A549 (cell line): ENCODE data around the gene DBT.

ENCODE experiments used
- EP300 ChIP-seq, 2 experiments: fragments of >200 bp; sonication (Bioruptor Twin); formaldehyde crosslinking; IDR thresholded peaks; 2 replicates in 1 of 2; 3 replicates in 1 of 2; pipeline ENCODE4 v1.6.1; 2016 to 2017
- KDM1A ChIP-seq: fragments of 200-600 bp; sonication (generic); IDR thresholded peaks from 2 replicates; pipeline ENCODE4 v1.6.1; 2016; ENCODE audit warnings: low read depth, mild to moderate bottlenecking
- SREBF2 ChIP-seq: fragments of 450-650 bp; IDR thresholded peaks from 2 replicates; pipeline ENCODE4 v1.6.1; 2014; ENCODE audit warnings: mild to moderate bottlenecking, moderate library complexity
- TF ChIP-seq, protein P1 (sequence below): fragments of >200 bp; sonication (Bioruptor Twin); formaldehyde crosslinking; IDR thresholded peaks from 3 replicates; pipeline ENCODE4 v1.5.1; 2016

DNA sequence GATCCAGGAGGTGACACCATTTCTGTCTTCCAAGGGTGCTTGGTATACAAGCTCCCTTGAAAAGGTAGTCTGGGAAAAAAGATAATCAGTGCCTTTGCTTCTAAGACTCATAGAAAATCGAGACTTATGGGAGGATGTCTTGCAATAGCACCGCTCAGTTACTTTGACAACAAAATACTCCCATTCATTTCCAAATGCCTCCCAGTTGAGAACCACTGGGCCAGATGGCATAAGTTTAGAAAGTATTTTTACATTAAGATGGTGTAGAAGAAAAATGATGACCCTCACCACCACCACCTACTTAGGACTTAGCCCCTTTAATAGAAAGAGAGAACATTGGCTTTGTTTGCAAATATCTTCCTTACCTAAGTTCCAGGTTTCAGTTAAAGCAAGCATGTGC, 112.0 kb downstream of the DBT start:
- TF ChIP-seq, protein P1, sequence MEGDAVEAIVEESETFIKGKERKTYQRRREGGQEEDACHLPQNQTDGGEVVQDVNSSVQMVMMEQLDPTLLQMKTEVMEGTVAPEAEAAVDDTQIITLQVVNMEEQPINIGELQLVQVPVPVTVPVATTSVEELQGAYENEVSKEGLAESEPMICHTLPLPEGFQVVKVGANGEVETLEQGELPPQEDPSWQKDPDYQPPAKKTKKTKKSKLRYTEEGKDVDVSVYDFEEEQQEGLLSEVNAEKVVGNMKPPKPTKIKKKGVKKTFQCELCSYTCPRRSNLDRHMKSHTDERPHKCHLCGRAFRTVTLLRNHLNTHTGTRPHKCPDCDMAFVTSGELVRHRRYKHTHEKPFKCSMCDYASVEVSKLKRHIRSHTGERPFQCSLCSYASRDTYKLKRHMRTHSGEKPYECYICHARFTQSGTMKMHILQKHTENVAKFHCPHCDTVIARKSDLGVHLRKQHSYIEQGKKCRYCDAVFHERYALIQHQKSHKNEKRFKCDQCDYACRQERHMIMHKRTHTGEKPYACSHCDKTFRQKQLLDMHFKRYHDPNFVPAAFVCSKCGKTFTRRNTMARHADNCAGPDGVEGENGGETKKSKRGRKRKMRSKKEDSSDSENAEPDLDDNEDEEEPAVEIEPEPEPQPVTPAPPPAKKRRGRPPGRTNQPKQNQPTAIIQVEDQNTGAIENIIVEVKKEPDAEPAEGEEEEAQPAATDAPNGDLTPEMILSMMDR = no peak
- TF ChIP-seq SREBF2 (no peak), EP300 (IDR thresholded peaks at IDR 0.05) (no peak), KDM1A (no peak)
